ENCODE results near the gene GPR26. TPM values are rescaled to one million over a fixed set of nuclear protein-coding genes. Genes with fewer than 3 reads are reported as not detected.

The GPR26 gene
- total RNA-seq, 2 experiments from 2014 or later = not detected

- H3K27ac ChIP-seq (ENCODE audit: low read depth, low read length, poor library complexity, severe bottlenecking) = no peak overlapping the region
- H3K4me2 ChIP-seq (ENCODE audit: low read length) = no peak overlapping the region
- no peaks in the 10 kb centered on the region for H3K79me2 ChIP-seq (ENCODE audit: insufficient read depth, low read depth, low read length)
- intact Hi-C loops (cut with micrococcal nuclease; ENCODE audit: unreplicated experiment) = no loop called here
- no peak for DNase-seq (ENCODE audit: low spot score)
- H3K4me3 ChIP-seq (ENCODE audit: low read depth, low read length, poor library complexity, severe bottlenecking) = no peak overlapping the region
- BruUV-seq (replicated peaks) = no TSS peak
- CTCF ChIA-PET (ENCODE audit: unreplicated experiment) = no interaction called here
- POLR2A ChIA-PET = no interaction called here
- no peaks in the 10 kb centered on the region for H3K9me3 ChIP-seq (ENCODE audit: low read length)
- H3K36me3 ChIP-seq (ENCODE audit: insufficient read depth, low read length) = no peaks in the 10 kb centered on the region
- no peaks in the 10 kb centered on the region for H3K9me2 ChIP-seq (ENCODE audit: insufficient read depth, low read length)
- H4K20me1 ChIP-seq (ENCODE audit: insufficient read depth, low read length) = no peaks in the 10 kb centered on the region
- H2AFZ ChIP-seq (ENCODE audit: low read length) = no peak overlapping the region
- H3K4me1 ChIP-seq (ENCODE audit: insufficient read depth, low read length, poor library complexity, severe bottlenecking) = no peaks in the 10 kb centered on the region
- no peak for TF ChIP-seq EZH2phosphoT487 (IDR thresholded peaks at IDR 0.05; ENCODE audit: borderline replicate concordance, low read depth, low read length)
- TF ChIP-seq, protein P1, sequence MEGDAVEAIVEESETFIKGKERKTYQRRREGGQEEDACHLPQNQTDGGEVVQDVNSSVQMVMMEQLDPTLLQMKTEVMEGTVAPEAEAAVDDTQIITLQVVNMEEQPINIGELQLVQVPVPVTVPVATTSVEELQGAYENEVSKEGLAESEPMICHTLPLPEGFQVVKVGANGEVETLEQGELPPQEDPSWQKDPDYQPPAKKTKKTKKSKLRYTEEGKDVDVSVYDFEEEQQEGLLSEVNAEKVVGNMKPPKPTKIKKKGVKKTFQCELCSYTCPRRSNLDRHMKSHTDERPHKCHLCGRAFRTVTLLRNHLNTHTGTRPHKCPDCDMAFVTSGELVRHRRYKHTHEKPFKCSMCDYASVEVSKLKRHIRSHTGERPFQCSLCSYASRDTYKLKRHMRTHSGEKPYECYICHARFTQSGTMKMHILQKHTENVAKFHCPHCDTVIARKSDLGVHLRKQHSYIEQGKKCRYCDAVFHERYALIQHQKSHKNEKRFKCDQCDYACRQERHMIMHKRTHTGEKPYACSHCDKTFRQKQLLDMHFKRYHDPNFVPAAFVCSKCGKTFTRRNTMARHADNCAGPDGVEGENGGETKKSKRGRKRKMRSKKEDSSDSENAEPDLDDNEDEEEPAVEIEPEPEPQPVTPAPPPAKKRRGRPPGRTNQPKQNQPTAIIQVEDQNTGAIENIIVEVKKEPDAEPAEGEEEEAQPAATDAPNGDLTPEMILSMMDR (conservative IDR thresholded peaks at IDR 0.05; ENCODE audit: low read length) = no peak
These were observed 3.7 kb downstream of the GPR26 start for GRCh38 chr10:123669886-123670285.

DNA sequence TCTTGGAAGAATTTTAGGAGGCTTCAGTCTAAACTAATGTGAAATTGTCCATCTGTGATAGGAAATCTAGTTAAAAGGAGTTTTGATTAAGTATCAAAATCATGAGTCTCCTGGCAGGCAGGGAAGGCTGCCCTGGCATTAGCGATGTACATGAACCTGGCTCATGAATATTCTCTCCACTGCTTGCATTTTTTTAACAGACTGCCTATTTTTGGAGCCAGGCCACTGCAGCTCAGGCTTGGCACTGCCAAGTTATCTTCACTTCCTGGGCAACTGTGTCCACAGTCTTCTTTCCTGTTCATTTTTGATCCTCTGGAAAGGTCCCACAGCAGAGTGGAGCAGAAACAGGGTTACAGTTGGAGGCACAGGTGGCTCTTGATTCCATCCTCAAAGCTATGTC is 7.0 kb downstream of the GPR26 start:
- Histone ChIP-seq H3K36me3 (ENCODE audit: insufficient read depth, low read length) (no peaks in the 10 kb centered on the region), H3K9me2 (ENCODE audit: insufficient read depth, low read length) (no peaks in the 10 kb centered on the region), H3K4me2 (ENCODE audit: low read length) (no peak overlapping the region), H3K79me2 (ENCODE audit: insufficient read depth, low read depth, low read length) (no peaks in the 10 kb centered on the region), H3K4me1 (ENCODE audit: insufficient read depth, low read length, poor library complexity, severe bottlenecking) (no peaks in the 10 kb centered on the region), H4K20me1 (ENCODE audit: insufficient read depth, low read length) (no peaks in the 10 kb centered on the region), H3K9me3 (ENCODE audit: low read length) (no peaks in the 10 kb centered on the region), H2AFZ (ENCODE audit: low read length) (no peak overlapping the region), H3K27ac (ENCODE audit: low read depth, low read length, poor library complexity, severe bottlenecking) (no peak overlapping the region), H3K4me3 (ENCODE audit: low read depth, low read length, poor library complexity, severe bottlenecking) (no peak overlapping the region)
- no TSS peak for BruUV-seq (replicated peaks)
- ChIA-PET POLR2A (no interaction called here), CTCF (ENCODE audit: unreplicated experiment) (no interaction called here)
- intact Hi-C loops (cut with micrococcal nuclease; ENCODE audit: unreplicated experiment) = no loop called here
- DNase-seq (ENCODE audit: low spot score) = no peak
- TF ChIP-seq EZH2phosphoT487 (IDR thresholded peaks at IDR 0.05; ENCODE audit: borderline replicate concordance, low read depth, low read length) = no peak
- TF ChIP-seq, protein P1 (conservative IDR thresholded peaks at IDR 0.05; ENCODE audit: low read length) = no peak

DNA sequence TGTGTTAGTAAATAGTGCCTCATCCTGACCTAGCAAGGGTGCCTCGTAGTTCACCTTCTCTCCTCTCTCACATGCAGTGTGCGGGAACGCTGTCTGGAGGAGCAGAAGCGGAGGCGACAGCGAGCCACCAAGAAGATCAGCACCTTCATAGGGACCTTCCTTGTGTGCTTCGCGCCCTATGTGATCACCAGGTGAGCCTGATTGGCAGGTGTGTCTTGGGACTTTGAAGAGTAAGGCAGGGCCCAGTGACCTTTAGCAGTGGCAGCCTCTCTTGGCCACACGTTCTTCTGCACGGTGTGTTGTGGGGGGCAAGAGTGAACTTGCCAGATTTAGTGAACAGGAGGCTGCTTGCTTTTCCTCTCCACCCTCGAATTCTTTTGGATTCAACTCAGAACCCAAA is 8.6 kb downstream of the GPR26 start:
- no peaks in the 10 kb centered on the region for H3K4me1 ChIP-seq (ENCODE audit: insufficient read depth, low read length, poor library complexity, severe bottlenecking)
- no peaks in the 10 kb centered on the region for H3K79me2 ChIP-seq (ENCODE audit: insufficient read depth, low read depth, low read length)
- no peak for TF ChIP-seq EZH2phosphoT487 (IDR thresholded peaks at IDR 0.05; ENCODE audit: borderline replicate concordance, low read depth, low read length)
- TF ChIP-seq, protein P1 (conservative IDR thresholded peaks at IDR 0.05; ENCODE audit: low read length) = no peak
- CTCF ChIA-PET (ENCODE audit: unreplicated experiment) = no interaction called here
- BruUV-seq (replicated peaks) = no TSS peak
- H3K9me2 ChIP-seq (ENCODE audit: insufficient read depth, low read length) = no peaks in the 10 kb centered on the region
- no peaks in the 10 kb centered on the region for H3K36me3 ChIP-seq (ENCODE audit: insufficient read depth, low read length)
- no peak overlapping the region for H3K4me3 ChIP-seq (ENCODE audit: low read depth, low read length, poor library complexity, severe bottlenecking)
- H4K20me1 ChIP-seq (ENCODE audit: insufficient read depth, low read length) = no peaks in the 10 kb centered on the region
- H2AFZ ChIP-seq (ENCODE audit: low read length) = no peak overlapping the region
- intact Hi-C loops (cut with micrococcal nuclease; ENCODE audit: unreplicated experiment) = no loop called here
- no peak for DNase-seq (ENCODE audit: low spot score)
- H3K4me2 ChIP-seq (ENCODE audit: low read length) = no peak overlapping the region
- no peaks in the 10 kb centered on the region for H3K9me3 ChIP-seq (ENCODE audit: low read length)
- no peak overlapping the region for H3K27ac ChIP-seq (ENCODE audit: low read depth, low read length, poor library complexity, severe bottlenecking)
- POLR2A ChIA-PET = no interaction called here

Data from OCI-LY7 (cell line).